ENCODE results near the gene SHBG.
A peak's percentile ranks its signal among the peaks of the same experiment; 100 is the strongest.

Gene SHBG

GRCh38 chr17:7629939-7630571 is at the start of gene SHBG:
SHBG (plus strand) TSS chr17:7630135; CDS start chr17:7630173, 38 bp downstream.
- no peak within 1 kb of the TSS for H3K4me3 ChIP-seq (ENCODE audit: low read length in 2 of 2)
- H3K27me3 ChIP-seq (ENCODE audit: control insufficient read depth in 2 of 2, insufficient read depth in 2 of 2, low read length in 2 of 2) = no peaks in the 10 kb centered on the region
- H3K36me3 ChIP-seq (ENCODE audit: control insufficient read depth in 2 of 2, insufficient read depth in 2 of 2, low read length in 2 of 2) = no peaks in the 10 kb centered on the region
- H3K27ac ChIP-seq (ENCODE audit: low read depth in 2 of 2, low read length in 2 of 2) = no peak within 1 kb of the TSS
- no peak within 1 kb of the TSS for H3K9ac ChIP-seq (ENCODE audit: low read depth in 1 of 2, low read length in 2 of 2)
- peaks cover 5 to 10% of the 10 kb centered on the region in 2 donors for H3K4me1 ChIP-seq (ENCODE audit: control insufficient read depth in 2 of 2, insufficient read depth in 2 of 2, low read length in 2 of 2)
- no peaks in the 10 kb centered on the region for H3K9me3 ChIP-seq (ENCODE audit: control insufficient read depth in 2 of 2, low read length in 2 of 2)

GRCh38 chr17:7580604-7581575 is 49.0 kb upstream of the SHBG start:
- Histone ChIP-seq H3K9ac (ENCODE audit: low read depth in 1 of 2, low read length in 2 of 2) (peak overlapping the region in 1 of 2 donors; percentile 77), H3K4me3 (ENCODE audit: low read length in 2 of 2) (peak overlapping the region; percentile 55 to 72), H3K36me3 (ENCODE audit: control insufficient read depth in 2 of 2, insufficient read depth in 2 of 2, low read length in 2 of 2) (peaks cover 31 to 33% of the 10 kb centered on the region in 2 donors), H3K27ac (ENCODE audit: low read depth in 2 of 2, low read length in 2 of 2) (peak overlapping the region; percentile 93 to 94), H3K27me3 (ENCODE audit: control insufficient read depth in 2 of 2, insufficient read depth in 2 of 2, low read length in 2 of 2) (no peaks in the 10 kb centered on the region), H3K4me1 (ENCODE audit: control insufficient read depth in 2 of 2, insufficient read depth in 2 of 2, low read length in 2 of 2) (peaks cover 34 to 44% of the 10 kb centered on the region in 2 donors), H3K9me3 (ENCODE audit: control insufficient read depth in 2 of 2, low read length in 2 of 2) (no peaks in the 10 kb centered on the region)

GRCh38 chr17:7582396-7583252 is 47.3 kb upstream of the SHBG start:
- H3K9ac ChIP-seq (ENCODE audit: low read depth in 1 of 2, low read length in 2 of 2) = peak overlapping the region; percentile 52 to 94
- H3K36me3 ChIP-seq (ENCODE audit: control insufficient read depth in 2 of 2, insufficient read depth in 2 of 2, low read length in 2 of 2) = peaks cover 25% of the 10 kb centered on the region in 2 donors
- H3K27me3 ChIP-seq (ENCODE audit: control insufficient read depth in 2 of 2, insufficient read depth in 2 of 2, low read length in 2 of 2) = no peaks in the 10 kb centered on the region
- H3K4me1 ChIP-seq (ENCODE audit: control insufficient read depth in 2 of 2, insufficient read depth in 2 of 2, low read length in 2 of 2) = peaks cover 34 to 37% of the 10 kb centered on the region in 2 donors
- H3K27ac ChIP-seq (ENCODE audit: low read depth in 2 of 2, low read length in 2 of 2) = peak overlapping the region; percentile 97 to 99
- peak overlapping the region; percentile 89 to 96 for H3K4me3 ChIP-seq (ENCODE audit: low read length in 2 of 2)
- no peaks in the 10 kb centered on the region for H3K9me3 ChIP-seq (ENCODE audit: control insufficient read depth in 2 of 2, low read length in 2 of 2)

- H3K4me1 ChIP-seq (ENCODE audit: control insufficient read depth in 2 of 2, insufficient read depth in 2 of 2, low read length in 2 of 2) = peaks cover 34 to 40% of the 10 kb centered on the region in 2 donors
- peak within 1 kb of the TSS; percentile 97 to 99 for H3K27ac ChIP-seq (ENCODE audit: low read depth in 2 of 2, low read length in 2 of 2)
- peak within 1 kb of the TSS; percentile 94 to 96 for H3K9ac ChIP-seq (ENCODE audit: low read depth in 1 of 2, low read length in 2 of 2)
- peaks cover 23% of the 10 kb centered on the region in 2 donors for H3K36me3 ChIP-seq (ENCODE audit: control insufficient read depth in 2 of 2, insufficient read depth in 2 of 2, low read length in 2 of 2)
- H3K4me3 ChIP-seq (ENCODE audit: low read length in 2 of 2) = peak within 1 kb of the TSS; percentile 89 to 96
- no peaks in the 10 kb centered on the region for H3K9me3 ChIP-seq (ENCODE audit: control insufficient read depth in 2 of 2, low read length in 2 of 2)
- H3K27me3 ChIP-seq (ENCODE audit: control insufficient read depth in 2 of 2, insufficient read depth in 2 of 2, low read length in 2 of 2) = no peaks in the 10 kb centered on the region
These were observed 46.5 kb upstream of the SHBG start, which contains the start of gene MPDU1 for GRCh38 chr17:7583253-7584109. MPDU1 (plus strand) TSS chr17:7583852; CDS start chr17:7583863, 11 bp downstream.

- Histone ChIP-seq H3K27ac (ENCODE audit: low read depth in 2 of 2, low read length in 2 of 2) (no peak overlapping the region), H3K4me3 (ENCODE audit: low read length in 2 of 2) (peak overlapping the region in 1 of 2 donors; percentile 15)
These were observed 43.1 kb upstream of the SHBG start for GRCh38 chr17:7586673-7587419.

GRCh38 chr17:7587420-7588151 is 42.3 kb upstream of the SHBG start:
- peaks cover 24 to 29% of the 10 kb centered on the region in 2 donors for H3K36me3 ChIP-seq (ENCODE audit: control insufficient read depth in 2 of 2, insufficient read depth in 2 of 2, low read length in 2 of 2)
- no peak overlapping the region for H3K27ac ChIP-seq (ENCODE audit: low read depth in 2 of 2, low read length in 2 of 2)
- no peaks in the 10 kb centered on the region for H3K9me3 ChIP-seq (ENCODE audit: control insufficient read depth in 2 of 2, low read length in 2 of 2)
- no peak overlapping the region for H3K4me3 ChIP-seq (ENCODE audit: low read length in 2 of 2)
- peaks cover 17 to 20% of the 10 kb centered on the region in 2 donors for H3K4me1 ChIP-seq (ENCODE audit: control insufficient read depth in 2 of 2, insufficient read depth in 2 of 2, low read length in 2 of 2)
- no peak overlapping the region for H3K9ac ChIP-seq (ENCODE audit: low read depth in 1 of 2, low read length in 2 of 2)
- H3K27me3 ChIP-seq (ENCODE audit: control insufficient read depth in 2 of 2, insufficient read depth in 2 of 2, low read length in 2 of 2) = no peaks in the 10 kb centered on the region

More at GRCh38 chr17:7586673-7587419, 43.1 kb upstream of the SHBG start:
- H3K36me3 ChIP-seq (ENCODE audit: control insufficient read depth in 2 of 2, insufficient read depth in 2 of 2, low read length in 2 of 2) = peaks cover 17 to 22% of the 10 kb centered on the region in 2 donors
- peaks cover 20 to 26% of the 10 kb centered on the region in 2 donors for H3K4me1 ChIP-seq (ENCODE audit: control insufficient read depth in 2 of 2, insufficient read depth in 2 of 2, low read length in 2 of 2)
- H3K27me3 ChIP-seq (ENCODE audit: control insufficient read depth in 2 of 2, insufficient read depth in 2 of 2, low read length in 2 of 2) = no peaks in the 10 kb centered on the region
- H3K9ac ChIP-seq (ENCODE audit: low read depth in 1 of 2, low read length in 2 of 2) = peak overlapping the region in 1 of 2 donors; percentile 8
- no peaks in the 10 kb centered on the region for H3K9me3 ChIP-seq (ENCODE audit: control insufficient read depth in 2 of 2, low read length in 2 of 2)

GRCh38 chr17:7588553-7589203 is 41.3 kb upstream of the SHBG start:
- Histone ChIP-seq H3K9me3 (ENCODE audit: control insufficient read depth in 2 of 2, low read length in 2 of 2) (no peaks in the 10 kb centered on the region), H3K36me3 (ENCODE audit: control insufficient read depth in 2 of 2, insufficient read depth in 2 of 2, low read length in 2 of 2) (peaks cover 33 to 40% of the 10 kb centered on the region in 2 donors), H3K4me3 (ENCODE audit: low read length in 2 of 2) (peak overlapping the region; percentile 31 to 37), H3K27ac (ENCODE audit: low read depth in 2 of 2, low read length in 2 of 2) (peak overlapping the region in 1 of 2 donors; percentile 43), H3K4me1 (ENCODE audit: control insufficient read depth in 2 of 2, insufficient read depth in 2 of 2, low read length in 2 of 2) (peaks cover 8 to 11% of the 10 kb centered on the region in 2 donors), H3K27me3 (ENCODE audit: control insufficient read depth in 2 of 2, insufficient read depth in 2 of 2, low read length in 2 of 2) (no peaks in the 10 kb centered on the region), H3K9ac (ENCODE audit: low read depth in 1 of 2, low read length in 2 of 2) (peak overlapping the region; percentile 32 to 50)
